T-helper 2 cell treated with Interferon-gamma antibody and Interleukin-4, amounts not matched to agents 5 μg/mL and 100 μg/mL, for 36 hours (primary cell): Measurements from ENCODE around the gene TMEM273.

Source experiments
- DNase-seq: peaks from one replicate; pipeline ENCODE4 v3.0.0; 2021; ENCODE audit warnings: low spot score
- H3K27ac Mint-ChIP-seq: one replicate; pipeline ENCODE4 v1.8.0; 2021; ENCODE audit warnings: mild to moderate bottlenecking, mixed read lengths
- H3K27me3 Mint-ChIP-seq: one replicate; pipeline ENCODE4 v1.8.0; 2021; ENCODE audit warnings: low read depth, mixed read lengths
- H3K36me3 Mint-ChIP-seq: one replicate; pipeline ENCODE4 v1.8.0; 2021; ENCODE audit warnings: low read depth, mixed read lengths
- H3K4me1 Mint-ChIP-seq: one replicate; pipeline ENCODE4 v1.8.0; 2021; ENCODE audit warnings: low read depth, mixed read lengths
- H3K4me3 Mint-ChIP-seq: one replicate; pipeline ENCODE4 v1.8.0; 2022; ENCODE audit warnings: mild to moderate bottlenecking, moderate library complexity, mixed read lengths
- H3K9me3 Mint-ChIP-seq: one replicate; pipeline ENCODE4 v1.8.0; 2021; ENCODE audit warnings: mixed read lengths

Gene TMEM273

DNA sequence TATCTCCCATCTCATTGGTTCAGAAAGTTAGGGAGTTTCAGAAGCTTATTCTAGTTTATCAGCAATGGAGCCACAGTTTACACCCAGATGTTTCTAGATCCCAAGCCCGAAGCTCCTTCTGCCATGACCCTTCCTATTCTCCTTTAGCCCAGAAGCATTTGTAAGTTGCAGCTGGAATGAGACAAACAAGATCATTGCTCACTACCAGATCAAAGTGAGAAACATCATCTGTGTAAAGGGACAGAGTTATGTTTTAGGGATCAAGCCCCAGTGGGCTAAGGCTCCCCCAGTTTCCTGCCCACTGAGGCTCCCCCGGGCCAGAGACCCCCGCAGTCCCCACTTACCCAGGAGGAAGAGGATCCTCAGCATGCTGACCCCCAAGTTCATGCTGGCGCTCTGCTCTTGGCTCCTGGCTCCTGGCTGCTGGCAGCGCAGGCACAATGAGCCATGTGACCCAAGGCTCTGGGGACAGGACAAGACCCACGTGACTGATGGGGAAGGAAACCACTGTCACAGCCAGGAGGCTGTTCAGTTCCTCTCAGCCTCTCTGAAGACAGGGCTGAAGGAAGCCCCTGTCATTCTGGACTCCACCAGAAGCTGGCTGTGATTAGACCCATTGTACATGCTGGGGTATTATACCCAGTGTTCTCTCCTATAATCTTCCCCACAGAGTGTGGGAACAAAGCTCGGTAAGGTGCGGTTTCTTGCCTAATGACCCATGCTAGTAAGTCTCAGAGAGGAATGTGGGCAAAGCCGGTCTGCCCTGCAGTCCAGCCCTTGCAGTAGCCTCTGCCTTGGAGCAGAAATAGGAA is at the start of gene TMEM273:
TSS of gene TMEM273 (minus strand) at position 442 of the 812 bp plus-strand sequence. CDS start at position 387, 55 bp downstream.
- Mint-ChIP-seq H3K4me3 (peak within 1 kb of the TSS; percentile 87), H3K36me3 (peaks cover 13% of the 10 kb centered on the region), H3K9me3 (no peaks in the 10 kb centered on the region), H3K27me3 (no peaks in the 10 kb centered on the region), H3K27ac (peak within 1 kb of the TSS; percentile 75), H3K4me1 (peaks cover 72% of the 10 kb centered on the region)
- peak; percentile 37 for DNase-seq

- Mint-ChIP-seq H3K36me3 (no peaks in the 10 kb centered on the region), H3K4me3 (no peak overlapping the region), H3K27me3 (peaks cover 23% of the 10 kb centered on the region), H3K9me3 (no peaks in the 10 kb centered on the region), H3K4me1 (no peaks in the 10 kb centered on the region), H3K27ac (no peak overlapping the region)
- no peak for DNase-seq
Observed at GRCh38 chr10:49237985-49238384, 49.8 kb upstream of the TMEM273 start.

DNA sequence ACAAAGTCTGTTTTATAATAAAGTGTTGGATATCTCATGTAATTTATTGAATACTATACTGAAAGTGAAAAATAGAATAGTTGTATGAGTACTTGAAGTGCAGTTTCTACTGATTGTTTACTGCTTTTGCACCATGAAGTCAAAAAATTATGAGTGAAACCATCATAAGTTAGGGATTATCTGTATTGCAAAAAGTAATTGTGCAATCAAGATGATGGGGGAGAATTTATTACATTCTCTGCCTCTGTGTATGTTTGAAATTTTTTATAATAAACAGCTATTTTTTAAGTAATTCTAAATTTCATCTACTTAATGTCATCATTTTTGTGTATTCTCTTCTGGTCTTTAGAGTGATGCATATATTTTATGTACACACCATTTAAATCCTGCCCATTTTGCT is 47.2 kb upstream of the TMEM273 start:
- Mint-ChIP-seq H3K36me3 (no peaks in the 10 kb centered on the region), H3K9me3 (no peaks in the 10 kb centered on the region), H3K27me3 (peaks cover 34% of the 10 kb centered on the region), H3K4me1 (no peaks in the 10 kb centered on the region), H3K4me3 (no peak overlapping the region), H3K27ac (no peak overlapping the region)
- no peak for DNase-seq

DNA sequence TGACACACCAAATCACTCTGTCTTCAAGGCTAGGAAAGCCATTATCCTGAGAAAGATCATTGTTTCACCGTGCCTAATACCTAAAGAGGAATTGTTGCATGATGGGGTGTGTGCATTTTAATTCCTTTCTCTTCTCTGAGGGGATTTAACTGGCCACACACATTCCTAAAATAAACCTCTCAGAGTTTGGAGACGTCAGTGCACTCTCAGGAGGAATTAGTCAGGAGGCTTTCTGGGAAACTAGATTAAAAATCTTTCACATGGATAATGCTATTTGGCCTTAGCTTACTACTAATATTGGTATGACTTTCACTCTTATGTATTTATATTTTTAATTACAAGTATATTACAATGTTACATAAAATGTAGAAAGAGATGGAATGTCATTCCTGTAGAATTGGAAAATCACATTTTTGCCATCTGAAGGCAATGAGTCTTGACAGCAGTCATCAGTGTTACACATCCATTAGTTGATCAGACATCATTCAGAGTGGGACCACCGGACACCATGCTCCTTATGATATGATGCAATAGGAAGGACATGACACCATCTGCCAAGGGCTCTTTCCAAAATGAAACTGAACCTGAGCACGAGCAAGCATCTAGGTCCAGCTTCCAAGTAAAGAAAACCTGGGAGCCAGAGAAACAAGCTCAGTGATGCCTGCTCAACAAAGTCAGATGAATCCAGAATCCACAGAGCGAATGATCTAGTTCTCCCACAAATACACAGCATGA is 43.1 kb upstream of the TMEM273 start:
- Mint-ChIP-seq H3K27ac (no peak overlapping the region), H3K9me3 (no peaks in the 10 kb centered on the region), H3K27me3 (peaks cover 28% of the 10 kb centered on the region), H3K4me1 (no peaks in the 10 kb centered on the region), H3K4me3 (no peak overlapping the region), H3K36me3 (no peaks in the 10 kb centered on the region)
- no peak for DNase-seq

DNA sequence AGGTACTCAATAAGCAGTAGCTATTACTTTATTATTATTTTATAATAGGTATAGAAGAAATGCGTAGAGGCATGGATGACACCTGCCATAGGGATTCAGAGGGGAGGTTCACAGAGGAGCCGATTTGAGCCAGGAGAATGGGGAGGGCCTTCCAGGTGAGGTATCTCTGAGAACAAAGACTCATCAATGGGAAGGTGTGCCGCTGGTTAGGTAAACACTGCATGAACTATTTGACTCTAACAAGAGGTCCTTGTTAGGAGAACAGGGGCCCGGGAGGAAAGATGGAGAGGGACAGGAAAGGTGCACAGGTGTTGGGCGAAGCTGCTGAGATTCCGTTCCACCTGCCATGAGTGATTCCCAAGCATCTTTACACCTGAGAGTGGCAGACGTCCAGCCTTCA is 41.8 kb upstream of the TMEM273 start:
- Mint-ChIP-seq H3K27me3 (peaks cover 23% of the 10 kb centered on the region), H3K27ac (no peak overlapping the region), H3K4me3 (no peak overlapping the region)

DNA sequence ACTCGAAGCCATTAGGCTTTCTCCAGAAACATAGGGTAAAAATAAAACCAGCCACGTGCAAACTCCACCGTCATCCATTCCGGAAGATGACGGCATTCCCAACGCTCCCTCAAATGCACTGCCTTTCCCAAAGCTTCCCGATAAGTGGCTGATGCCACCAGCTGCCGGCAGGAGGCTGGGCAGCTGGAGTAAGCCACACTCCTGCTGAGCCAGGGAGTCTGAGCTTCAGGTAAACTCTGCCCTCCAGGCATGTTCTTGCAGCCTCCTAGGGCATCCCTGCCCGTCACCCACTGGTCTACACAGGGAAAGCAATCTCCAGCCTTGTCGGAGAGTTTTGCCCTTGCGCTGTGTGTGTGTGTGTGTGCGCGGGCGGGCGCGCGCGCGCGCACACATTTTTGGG is 40.5 kb upstream of the TMEM273 start:
- H3K27me3 Mint-ChIP-seq = peaks cover 15% of the 10 kb centered on the region
- no peak overlapping the region for H3K27ac Mint-ChIP-seq
- no peak for DNase-seq
- H3K4me3 Mint-ChIP-seq = no peak overlapping the region
- H3K36me3 Mint-ChIP-seq = no peaks in the 10 kb centered on the region
- no peaks in the 10 kb centered on the region for H3K4me1 Mint-ChIP-seq
- H3K9me3 Mint-ChIP-seq = no peaks in the 10 kb centered on the region

More for the DNA sequence above, 41.8 kb upstream of the TMEM273 start:
- H3K4me1 Mint-ChIP-seq = no peaks in the 10 kb centered on the region
- H3K9me3 Mint-ChIP-seq = no peaks in the 10 kb centered on the region
- H3K36me3 Mint-ChIP-seq = no peaks in the 10 kb centered on the region
- no peak for DNase-seq

DNA sequence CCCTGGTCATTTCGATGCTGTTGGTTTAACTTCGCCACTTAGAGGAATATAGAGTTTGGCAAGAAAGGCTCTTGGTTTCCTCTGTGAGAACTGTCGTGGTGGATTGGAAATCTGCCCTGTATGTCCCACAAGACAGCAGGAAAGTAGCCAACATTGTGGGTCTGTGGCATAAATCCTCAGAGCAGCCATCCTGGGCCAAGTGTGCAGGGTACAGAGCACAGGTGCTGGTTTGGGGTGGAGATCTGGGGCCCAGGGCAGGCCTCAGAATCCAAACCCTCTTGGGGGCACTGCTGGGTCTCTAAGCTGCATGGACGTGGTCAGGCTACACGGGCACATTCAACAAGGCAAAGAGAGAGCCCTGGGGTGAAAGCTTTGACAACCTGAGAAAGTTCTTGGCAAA is 39.2 kb upstream of the TMEM273 start:
- no peaks in the 10 kb centered on the region for H3K9me3 Mint-ChIP-seq
- DNase-seq = no peak
- H3K4me1 Mint-ChIP-seq = no peaks in the 10 kb centered on the region
- H3K27ac Mint-ChIP-seq = no peak overlapping the region
- H3K4me3 Mint-ChIP-seq = no peak overlapping the region
- H3K36me3 Mint-ChIP-seq = no peaks in the 10 kb centered on the region
- peaks cover 12% of the 10 kb centered on the region for H3K27me3 Mint-ChIP-seq

DNA sequence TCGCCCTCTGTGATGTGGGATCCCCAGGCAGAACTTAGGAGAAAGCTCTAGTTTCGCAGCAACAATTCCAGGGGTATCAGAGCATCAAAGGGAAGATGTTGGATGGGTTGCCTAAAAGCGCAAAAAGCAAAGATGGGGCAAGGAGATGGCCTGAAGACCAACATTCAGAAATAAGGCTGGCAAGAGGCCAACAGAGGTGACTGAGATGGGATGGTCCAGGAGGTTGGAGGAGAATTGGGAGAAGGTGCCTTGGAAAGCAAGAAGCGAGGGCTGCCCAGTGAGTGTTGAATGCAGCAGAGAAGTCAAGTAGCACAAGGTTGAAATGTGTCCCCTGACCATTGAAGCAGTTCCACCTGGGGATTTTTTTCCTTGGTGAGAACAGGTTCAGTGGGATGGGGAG is 38.4 kb upstream of the TMEM273 start:
- Mint-ChIP-seq H3K4me1 (no peaks in the 10 kb centered on the region), H3K27ac (no peak overlapping the region), H3K9me3 (no peaks in the 10 kb centered on the region), H3K27me3 (peaks cover 4% of the 10 kb centered on the region), H3K36me3 (no peaks in the 10 kb centered on the region), H3K4me3 (no peak overlapping the region)
- no peak for DNase-seq

GRCh38 chr10:49225218-49225876 is 37.2 kb upstream of the TMEM273 start:
- Mint-ChIP-seq H3K4me3 (no peak overlapping the region), H3K9me3 (no peaks in the 10 kb centered on the region), H3K27me3 (peaks cover 5% of the 10 kb centered on the region), H3K4me1 (no peaks in the 10 kb centered on the region), H3K27ac (no peak overlapping the region), H3K36me3 (no peaks in the 10 kb centered on the region)
- no peak for DNase-seq

- H3K4me3 Mint-ChIP-seq = no peak overlapping the region
- no peaks in the 10 kb centered on the region for H3K36me3 Mint-ChIP-seq
- H3K9me3 Mint-ChIP-seq = no peaks in the 10 kb centered on the region
- no peak overlapping the region for H3K27ac Mint-ChIP-seq
- peaks cover 17% of the 10 kb centered on the region for H3K27me3 Mint-ChIP-seq
- no peak for DNase-seq
- no peaks in the 10 kb centered on the region for H3K4me1 Mint-ChIP-seq
Observed at GRCh38 chr10:49223205-49223604, 35.0 kb upstream of the TMEM273 start.

DNA sequence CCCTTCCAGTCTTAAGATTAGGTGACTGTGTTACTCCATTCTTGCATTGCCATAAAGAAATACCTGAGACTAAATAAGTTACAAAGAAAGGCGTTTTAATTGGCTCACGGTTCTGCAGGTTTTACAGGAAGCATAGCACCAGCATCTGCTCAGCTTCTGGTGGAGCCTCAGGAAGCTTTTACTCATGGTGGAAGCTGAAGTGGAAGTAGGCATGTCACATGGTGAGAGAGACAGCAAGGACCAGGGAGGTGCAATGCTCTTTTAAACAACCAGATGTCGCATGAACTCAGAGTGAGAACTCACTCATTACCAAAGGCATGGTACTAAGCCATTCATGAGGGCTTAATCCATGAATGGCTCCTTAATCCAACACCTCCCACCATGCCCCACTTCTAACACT is 34.0 kb upstream of the TMEM273 start:
- peaks cover 25% of the 10 kb centered on the region for H3K27me3 Mint-ChIP-seq
- H3K4me3 Mint-ChIP-seq = no peak overlapping the region
- no peaks in the 10 kb centered on the region for H3K9me3 Mint-ChIP-seq
- H3K4me1 Mint-ChIP-seq = peaks cover 3% of the 10 kb centered on the region
- H3K36me3 Mint-ChIP-seq = no peaks in the 10 kb centered on the region
- DNase-seq = no peak
- H3K27ac Mint-ChIP-seq = no peak overlapping the region

DNA sequence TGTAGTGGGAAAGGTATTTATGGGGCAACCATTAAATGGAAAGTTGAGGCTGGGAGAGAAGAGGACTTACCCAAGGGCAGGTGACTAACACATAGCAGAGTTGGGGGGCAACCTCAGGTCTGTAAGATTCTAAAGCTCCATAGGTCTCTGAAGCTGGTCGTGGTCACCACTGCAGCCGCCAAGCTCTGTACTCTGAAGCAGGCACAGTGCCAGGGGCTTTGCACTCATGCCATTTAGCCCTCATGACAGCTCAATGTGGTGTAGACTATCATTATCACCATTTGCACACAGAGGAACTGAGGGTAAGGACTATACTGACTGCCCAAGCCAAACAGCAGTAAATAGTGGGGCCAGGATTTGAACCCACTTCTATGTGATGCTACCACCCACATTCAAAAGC is 32.5 kb upstream of the TMEM273 start:
- no peaks in the 10 kb centered on the region for H3K36me3 Mint-ChIP-seq
- no peak for DNase-seq
- peaks cover 31% of the 10 kb centered on the region for H3K27me3 Mint-ChIP-seq
- no peak overlapping the region for H3K27ac Mint-ChIP-seq
- peaks cover 3% of the 10 kb centered on the region for H3K4me1 Mint-ChIP-seq
- no peaks in the 10 kb centered on the region for H3K9me3 Mint-ChIP-seq
- H3K4me3 Mint-ChIP-seq = no peak overlapping the region

- no peaks in the 10 kb centered on the region for H3K9me3 Mint-ChIP-seq
- no peaks in the 10 kb centered on the region for H3K36me3 Mint-ChIP-seq
- H3K4me3 Mint-ChIP-seq = no peak overlapping the region
- no peak overlapping the region for H3K27ac Mint-ChIP-seq
- H3K27me3 Mint-ChIP-seq = peaks cover 38% of the 10 kb centered on the region
- no peak for DNase-seq
- peaks cover 5% of the 10 kb centered on the region for H3K4me1 Mint-ChIP-seq
Observed at GRCh38 chr10:49220031-49220430, 31.8 kb upstream of the TMEM273 start.

DNA sequence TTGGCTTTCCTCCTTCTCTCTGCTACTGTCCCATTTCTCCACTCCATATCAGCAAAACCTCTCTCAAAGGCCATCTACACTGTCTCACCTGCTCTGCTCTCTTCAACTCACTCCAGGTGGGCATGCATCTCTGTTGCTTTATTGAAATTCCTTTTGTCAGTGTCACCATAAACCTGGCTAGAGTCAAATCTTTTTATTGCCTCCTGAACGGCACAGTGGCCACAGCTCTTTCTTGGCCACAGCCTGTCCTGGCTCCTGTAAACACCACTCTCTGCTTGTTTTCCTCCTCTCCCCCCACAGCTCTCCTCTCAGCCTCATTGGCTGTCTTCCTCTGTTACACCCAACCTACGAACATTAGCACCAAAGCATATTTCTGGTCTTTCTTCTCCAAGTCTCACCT is 31.1 kb upstream of the TMEM273 start:
- DNase-seq = no peak
- Mint-ChIP-seq H3K4me3 (no peak overlapping the region), H3K9me3 (no peaks in the 10 kb centered on the region), H3K4me1 (peaks cover 7% of the 10 kb centered on the region), H3K36me3 (no peaks in the 10 kb centered on the region), H3K27me3 (peaks cover 45% of the 10 kb centered on the region), H3K27ac (no peak overlapping the region)
